AG09319 (cell line): ENCODE measurements around the gene ATP11A.

ENCODE experiments used
- DNase-seq: peaks from one replicate; pipeline ENCODE4 v3.0.0-alpha.2; 2010; ENCODE audit warnings: low read depth; ENCODE audit errors: extremely low read depth
- CTCF ChIP-seq: IDR thresholded peaks from 2 replicates; pipeline ENCODE4 v1.5.1; 2011; ENCODE audit warnings: low read depth, mild to moderate bottlenecking, inconsistent platforms, low read length, moderate library complexity

The ATP11A gene

GRCh38 chr13:112918746-112919145, 228.9 kb downstream of the ATP11A start:
- no peak for DNase-seq
- no peak for TF ChIP-seq CTCF

- no peak for TF ChIP-seq CTCF
- DNase-seq, result no peak
These were observed 234.1 kb downstream of the ATP11A start for GRCh38 chr13:112923962-112924361.

DNA sequence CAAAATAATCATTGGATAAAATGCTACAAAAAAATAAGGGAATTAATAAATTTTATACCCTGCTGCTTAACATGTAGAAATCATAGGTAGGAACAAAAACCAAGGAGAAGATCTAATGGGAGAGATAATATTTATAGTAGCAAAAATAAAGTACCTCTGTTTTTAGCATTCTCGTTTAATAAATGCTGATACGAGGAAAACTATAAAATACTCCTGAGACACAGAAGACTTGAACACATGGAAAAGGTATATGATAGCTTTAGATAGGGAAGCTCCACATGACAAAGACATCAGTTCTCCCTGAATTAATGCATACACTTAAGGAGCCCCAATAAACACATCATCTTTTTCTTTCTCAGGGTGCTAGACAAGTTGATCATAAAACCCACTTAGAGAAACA, 234.5 kb downstream of the ATP11A start:
- TF ChIP-seq CTCF, result no peak
- no peak for DNase-seq

DNA sequence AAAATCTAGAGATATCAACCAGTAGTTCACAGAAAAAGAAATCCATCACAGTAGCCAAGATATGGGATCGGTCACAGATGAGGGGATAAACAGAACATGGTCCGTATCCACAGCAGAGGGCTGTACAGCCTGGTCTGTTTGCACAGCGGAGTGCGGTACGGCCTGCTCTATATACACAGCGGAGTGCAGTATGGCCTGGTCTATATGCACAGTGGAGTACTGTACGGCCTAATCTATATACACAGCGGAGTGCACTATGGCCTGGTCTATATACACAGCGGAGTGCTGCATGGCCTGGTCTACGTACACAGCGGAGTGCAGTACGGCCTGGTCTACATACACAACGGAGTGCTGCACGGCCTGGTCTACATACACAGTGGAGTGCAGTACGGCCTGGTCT, 236.2 kb downstream of the ATP11A start:
- no peak for DNase-seq
- TF ChIP-seq CTCF, result no peak

GRCh38 chr13:112926993-112927392, 237.2 kb downstream of the ATP11A start:
- TF ChIP-seq CTCF, result no peak

DNA sequence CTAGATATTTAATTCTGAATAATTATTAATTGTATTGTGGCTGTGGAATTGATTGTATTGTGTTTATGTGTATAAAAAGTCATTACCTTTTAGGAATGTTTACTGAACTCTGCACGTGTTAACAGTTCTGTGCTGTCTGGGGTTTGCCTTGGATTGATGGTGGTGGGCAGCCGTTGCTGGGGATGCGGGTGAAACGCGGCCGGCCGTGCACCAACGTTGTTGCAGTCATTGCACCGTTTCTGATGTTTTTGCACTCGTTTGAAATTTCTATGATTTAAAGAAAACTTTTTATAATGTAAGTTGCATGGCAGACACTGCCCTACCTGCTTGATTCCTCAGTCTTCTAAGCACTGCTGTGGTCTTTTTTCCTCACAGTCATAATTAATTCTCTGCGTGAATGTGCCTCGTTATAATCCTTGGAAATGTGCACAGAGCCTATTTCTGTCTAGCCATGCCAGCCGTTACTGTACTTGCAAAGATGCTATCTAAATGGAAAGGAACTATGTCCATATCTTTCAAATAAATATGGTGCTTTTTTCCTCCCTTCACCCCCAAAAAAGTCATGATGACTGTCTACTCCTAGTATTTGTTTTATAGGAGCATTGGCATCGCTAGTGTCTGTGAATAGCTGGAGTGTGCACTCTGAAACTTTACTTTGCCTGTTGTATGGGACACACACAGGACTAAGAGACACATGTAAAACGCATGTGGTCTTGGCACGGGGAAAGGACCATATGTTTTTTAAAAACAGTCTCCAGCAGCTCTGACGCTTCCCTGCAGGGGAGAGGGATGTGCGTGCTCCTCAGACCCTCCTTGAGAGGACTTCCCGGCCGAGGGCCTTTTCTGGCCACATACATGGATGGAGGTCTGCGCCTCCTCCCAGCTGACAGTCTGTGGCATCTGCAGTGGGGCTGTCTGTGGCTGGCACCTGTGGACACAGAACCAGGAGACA, 238.5 kb downstream of the ATP11A start:
- TF ChIP-seq CTCF, result no peak
- DNase-seq, result no peak

More at GRCh38 chr13:112926993-112927392, 237.2 kb downstream of the ATP11A start:
- no peak for DNase-seq

- no peak for TF ChIP-seq CTCF
- DNase-seq, result no peak
These were observed 239.3 kb downstream of the ATP11A start for GRCh38 chr13:112928972-112929782.
